CD14-positive monocyte (primary cell): ENCODE measurements around the gene SP7. TPM values are rescaled to one million over a fixed set of nuclear protein-coding genes. Genes with fewer than 3 reads are reported as not detected.
A peak's percentile ranks its signal among the peaks of the same experiment; 100 is the strongest.

Experiments used
- DNase-seq, 3 donors: peaks; one replicate each; pipeline ENCODE4 v3.0.0-alpha.2; 2011 to 2022
- H2AFZ ChIP-seq: 2 replicates; pipeline ENCODE4 v1.6.0; 2012; ENCODE audit warnings: mild to moderate bottlenecking, low read depth, low read length, inconsistent platforms; ENCODE audit not compliant: insufficient read depth, poor library complexity, severe bottlenecking
- H3K27ac ChIP-seq, 2 donors: 1 replicate in 1 of 2; 2 replicates in 1 of 2; pipeline ENCODE4 v1.5.1; 2012 to 2013; ENCODE audit warnings: low read length in 2 of 2, control low read depth in 1 of 2, inconsistent platforms in 1 of 2, low read depth in 1 of 2, mild to moderate bottlenecking in 1 of 2
- H3K27me3 ChIP-seq, 2 donors: one replicate each; pipeline versions ENCODE4 v1.6.0 to v1.6.1; 2011 to 2013; ENCODE audit warnings: low read length in 2 of 2; ENCODE audit not compliant: control insufficient read depth in 2 of 2, insufficient read depth in 2 of 2
- H3K36me3 ChIP-seq, 2 donors: replicated peaks in 1 of 2; 1 replicate in 1 of 2; 2 replicates in 1 of 2; pipeline versions ENCODE4 v1.5.1 to v1.6.1; 2012 to 2013; ENCODE audit warnings: low read length in 2 of 2, control low read depth in 1 of 2, inconsistent platforms in 1 of 2, mild to moderate bottlenecking in 1 of 2; ENCODE audit not compliant: insufficient read depth in 2 of 2, control insufficient read depth in 1 of 2
- H3K4me1 ChIP-seq, 2 donors: 1 replicate in 1 of 2; 2 replicates in 1 of 2; pipeline versions ENCODE4 v1.5.1 to v1.6.1; 2012 to 2013; ENCODE audit warnings: low read length in 2 of 2, control low read depth in 1 of 2, inconsistent platforms in 1 of 2, mild to moderate bottlenecking in 1 of 2, moderate library complexity in 1 of 2; ENCODE audit not compliant: insufficient read depth in 2 of 2, control insufficient read depth in 1 of 2
- H3K4me2 ChIP-seq: replicated peaks from 2 replicates; pipeline ENCODE3; 2012; ENCODE audit warnings: low read length, moderate library complexity, mild to moderate bottlenecking; ENCODE audit not compliant: poor library complexity, severe bottlenecking; ENCODE audit errors: extremely low read depth
- H3K4me3 ChIP-seq, 3 experiments: fragments of 200-600 bp in 1 of 3; sonication (generic) in 1 of 3; replicated peaks in 1 of 3; 1 replicate in 2 of 3; 2 replicates in 1 of 3; pipeline ENCODE4 v1.5.1; 2011 to 2013; ENCODE audit warnings: low read length in 3 of 3, mild to moderate bottlenecking in 3 of 3, control low read depth in 2 of 3, low read depth in 2 of 3, inconsistent platforms in 1 of 3, moderate library complexity in 1 of 3
- H3K79me2 ChIP-seq: 2 replicates; pipeline ENCODE4 v1.6.0; 2012; ENCODE audit warnings: mild to moderate bottlenecking, control low read depth, inconsistent platforms, low read length, moderate library complexity; ENCODE audit not compliant: insufficient read depth
- H3K9ac ChIP-seq: 2 replicates; pipeline ENCODE4 v1.6.0; 2017; ENCODE audit warnings: low read length, mild to moderate bottlenecking; ENCODE audit not compliant: insufficient read depth, poor library complexity, severe bottlenecking
- H3K9me3 ChIP-seq, 2 donors: replicated peaks in 1 of 2; 1 replicate in 1 of 2; 2 replicates in 1 of 2; pipeline versions ENCODE4 v1.5.1 to v1.6.1; 2012 to 2013; ENCODE audit warnings: low read length in 2 of 2, control low read depth in 1 of 2; ENCODE audit not compliant: control insufficient read depth in 1 of 2, insufficient read depth in 1 of 2
- H4K20me1 ChIP-seq: 2 replicates; pipeline ENCODE4 v1.6.0; 2012; ENCODE audit warnings: mild to moderate bottlenecking, low read length, control low read depth, moderate library complexity; ENCODE audit not compliant: insufficient read depth
- H3K27ac Mint-ChIP-seq, 7 donors: one replicate each; pipeline ENCODE4 v1.8.0; 2020; ENCODE audit warnings: mild to moderate bottlenecking in 7 of 7, mixed read lengths in 7 of 7, moderate library complexity in 6 of 7, inconsistent platforms in 2 of 7
- H3K27me3 Mint-ChIP-seq, 3 donors: one replicate each; pipeline ENCODE4 v1.8.0; 2021 to 2022; ENCODE audit warnings: low read depth in 3 of 3, mild to moderate bottlenecking in 3 of 3, mixed read lengths in 3 of 3, moderate library complexity in 3 of 3, inconsistent platforms in 1 of 3
- H3K36me3 Mint-ChIP-seq, 2 donors: one replicate each; pipeline ENCODE4 v1.8.0; 2020; ENCODE audit warnings: mixed read lengths in 2 of 2, inconsistent platforms in 1 of 2, mild to moderate bottlenecking in 1 of 2
- H3K4me1 Mint-ChIP-seq: one replicate; pipeline ENCODE4 v1.8.0; 2020; ENCODE audit warnings: mild to moderate bottlenecking, mixed read lengths
- H3K4me3 Mint-ChIP-seq, 2 donors: one replicate each; pipeline ENCODE4 v1.8.0; 2020; ENCODE audit warnings: mild to moderate bottlenecking in 2 of 2, mixed read lengths in 2 of 2, moderate library complexity in 1 of 2
- H3K9me3 Mint-ChIP-seq, 7 donors: one replicate each; pipeline ENCODE4 v1.8.0; 2020 to 2022; ENCODE audit warnings: mixed read lengths in 7 of 7, mild to moderate bottlenecking in 6 of 7, moderate library complexity in 6 of 7, inconsistent platforms in 2 of 7
- CTCF ChIP-seq: fragments of 200-600 bp; IDR thresholded peaks from one replicate; pipeline ENCODE4 v1.8.0; 2022; ENCODE audit warnings: antibody characterized with exemption, mild to moderate bottlenecking
- WGBS: methylation state at CpG from one replicate; pipeline ENCODE4 v1.1.5; 2013; ENCODE audit warnings: missing lambda C conversion rate; ENCODE audit not compliant: insufficient coverage; 5-methylcytosine and 5-hydroxymethylcytosine counted together
- intact Hi-C, 2 donors: fragments of 100-400 bp; cut with micrococcal nuclease; formaldehyde crosslinking; loops; one replicate each; pipeline versions ENCODE4 v1.15.0 to v1.15.1; 2023
- polyA plus RNA-seq, 3 donors: library from polyadenylated mRNA; depleted of rRNA in 1 of 3; unstranded in 2 of 3; stranded (reverse) in 1 of 3; fragments of 300-500 nt in 2 of 3; fragments of >200 nt in 1 of 3; fragmentation: Illumina TruSeq in 2 of 3; gene quantifications; 1 replicate in 2 of 3; 2 replicates in 1 of 3; pipeline ENCODE4 v1.2.3, GENCODE V29; 2012 to 2021

Gene SP7
- polyA plus RNA-seq, 3 donors = 0.04 TPM; not detected in 2

- no peak overlapping the region for H3K27ac ChIP-seq
- H3K4me2 ChIP-seq = no peak overlapping the region
- no peak for DNase-seq
- peaks cover 15 to 18% of the 10 kb centered on the region in 2 donors for H3K4me1 ChIP-seq
- Mint-ChIP-seq H3K4me1 (peaks cover 17% of the 10 kb centered on the region), H3K4me3 (peak overlapping the region in 1 of 2 donors; percentile 61), H3K27me3 (peaks cover 17 to 42% (median 29%) of the 10 kb centered on the region in 3 donors), H3K27ac (no peak overlapping the region), H3K36me3 (peaks cover 0 to 3% of the 10 kb centered on the region in 2 donors), H3K9me3 (peaks cover 0 to 10% (median 2%) of the 10 kb centered on the region in 7 donors)
- H3K79me2 ChIP-seq = no peaks in the 10 kb centered on the region
- no peak for TF ChIP-seq CTCF
- no peak overlapping the region for H3K4me3 ChIP-seq
- no peaks in the 10 kb centered on the region for H4K20me1 ChIP-seq
- 0% methylated on average over 1 of the region's 3 CpGs for WGBS
- H3K9me3 ChIP-seq = no peaks in the 10 kb centered on the region
- no peak overlapping the region for H2AFZ ChIP-seq
- H3K9ac ChIP-seq = no peak overlapping the region
- intact Hi-C loops = no loop called here
- H3K36me3 ChIP-seq = no peaks in the 10 kb centered on the region
- peaks cover 1 to 16% of the 10 kb centered on the region in 2 donors for H3K27me3 ChIP-seq
These were observed 7.3 kb upstream of the SP7 start for GRCh38 chr12:53343449-53343848.

- Histone ChIP-seq H3K4me3 (no peak overlapping the region), H2AFZ (no peak overlapping the region), H3K4me1 (peaks cover 15 to 21% of the 10 kb centered on the region in 2 donors), H3K9me3 (no peaks in the 10 kb centered on the region), H3K4me2 (no peak overlapping the region), H3K27ac (no peak overlapping the region), H3K36me3 (no peaks in the 10 kb centered on the region), H3K9ac (no peak overlapping the region), H4K20me1 (no peaks in the 10 kb centered on the region), H3K79me2 (no peaks in the 10 kb centered on the region), H3K27me3 (peaks cover 5 to 45% of the 10 kb centered on the region in 2 donors)
- peaks cover 45 to 72% (median 52%) of the 10 kb centered on the region in 3 donors for H3K27me3 Mint-ChIP-seq
- H3K36me3 Mint-ChIP-seq = peaks cover 0 to 5% of the 10 kb centered on the region in 2 donors
- H3K27ac Mint-ChIP-seq = no peak overlapping the region
- WGBS = 59% methylated on average over 9 of the region's 9 CpGs
- H3K9me3 Mint-ChIP-seq = peaks cover 0 to 10% (median 2%) of the 10 kb centered on the region in 7 donors
- H3K4me1 Mint-ChIP-seq = peaks cover 31% of the 10 kb centered on the region
- intact Hi-C loops = no loop called here
- H3K4me3 Mint-ChIP-seq = no peak overlapping the region
- TF ChIP-seq CTCF = no peak
- DNase-seq = no peak
These were observed 4.2 kb upstream of the SP7 start for GRCh38 chr12:53340398-53340797.
